Stomach (tissue), 9 donors: Measurements from ENCODE around the gene MLLT6. TPM values are rescaled to one million over a fixed set of nuclear protein-coding genes. Genes with fewer than 3 reads are reported as not detected.

Source experiments
- DNase-seq, 2 donors: peaks; one replicate each; pipeline versions ENCODE4 v3.0.0 to v3.0.0-alpha.2; 2013 to 2019
- H3K27ac ChIP-seq, 5 donors: fragments of 200-600 bp in 4 of 5; sonication (generic) in 4 of 5; one replicate each; pipeline ENCODE4 v1.5.1; 2013 to 2019; ENCODE audit warnings: mild to moderate bottlenecking in 1 of 5, moderate library complexity in 1 of 5
- H3K27me3 ChIP-seq, 3 donors: fragments of 200-600 bp; sonication (generic); one replicate each; pipeline ENCODE4 v1.5.1; 2017 to 2019; ENCODE audit warnings: mixed run types in 1 of 3
- H3K36me3 ChIP-seq, 4 donors: fragments of 200-600 bp; sonication (generic); 1 replicate in 3 of 4; 2 replicates in 1 of 4; pipeline ENCODE4 v1.5.1; 2016 to 2019
- H3K4me1 ChIP-seq, 4 donors: fragments of 200-600 bp; sonication (generic); one replicate each; pipeline ENCODE4 v1.5.1; 2016 to 2019
- H3K4me3 ChIP-seq, 4 donors: fragments of 200-600 bp; sonication (generic) in 3 of 4; one replicate each; pipeline ENCODE4 v1.5.1; 2016 to 2019; ENCODE audit warnings: mild to moderate bottlenecking in 1 of 4
- H3K9me3 ChIP-seq, 4 donors: fragments of 200-600 bp; sonication (generic); one replicate each; pipeline ENCODE4 v1.5.1; 2016 to 2019
- EP300 ChIP-seq: sonication (generic); formaldehyde crosslinking; IDR thresholded peaks from one replicate; pipeline ENCODE4 v1.6.1; 2017; ENCODE audit warnings: antibody characterized with exemption
- POLR2A ChIP-seq, 4 donors: fragments of 450-650 bp; IDR thresholded peaks; one replicate each; pipeline ENCODE4 v1.6.1; 2016; ENCODE audit warnings: antibody characterized with exemption in 4 of 4, control low read depth in 2 of 4, mild to moderate bottlenecking in 1 of 4, moderate library complexity in 1 of 4
- POLR2AphosphoS5 ChIP-seq, 3 donors: sonication (generic); formaldehyde crosslinking; IDR thresholded peaks; one replicate each; pipeline ENCODE4 v1.6.1; 2016; ENCODE audit warnings: antibody characterized with exemption in 3 of 3
- WGBS, 5 donors: extraction: QIAGEN DNeasy Blood & Tissue Kit in 3 of 5; methylation state at CpG; one replicate each; pipeline versions ENCODE4 v1.1.5 to v1.1.7; 2013 to 2018; 5-methylcytosine and 5-hydroxymethylcytosine counted together
- intact Hi-C: fragments of 100-400 bp; cut with DNase I; formaldehyde crosslinking; loops from one replicate; pipeline ENCODE4 v1.15.1; 2023; ENCODE audit warnings: low total_unique reads
- polyA plus RNA-seq, 3 donors: library from polyadenylated mRNA; stranded (reverse); fragments of 200-250 nt; gene quantifications; one replicate each; pipeline ENCODE4 v1.2.3, GENCODE V29; 2013
- total RNA-seq, 5 donors: library from RNA; depleted of rRNA; stranded (reverse); fragments of >200 nt; gene quantifications; one replicate each; pipeline versions ENCODE4 v1.1.0 to v1.2.3, GENCODE V29; 2014 to 2016
- TF ChIP-seq, protein P1 (sequence below), 7 experiments: fragments of 450-650 bp in 4 of 7; fragments of 200-600 bp in 3 of 7; sonication (generic) in 3 of 7; IDR thresholded peaks; one replicate each; pipeline ENCODE4 v1.5.1; 2016 to 2019; ENCODE audit warnings: antibody characterized with exemption in 7 of 7, control low read depth in 2 of 7, mild to moderate bottlenecking in 1 of 7
- donor health status: healthy with polysubstance abuse.
- donor health status: Bipolar disorder and iron deficiency.
- donor health status: healthy.

MLLT6 gene
- total and polyA plus RNA-seq, 8 donors = 26.0 to 312 (median 55.7) TPM

GRCh38 chr17:38740806-38741205 lies 35.7 kb downstream of the MLLT6 start:
- TF ChIP-seq POLR2A (IDR thresholded peaks at IDR 0.05) (no peak), POLR2AphosphoS5 (IDR thresholded peaks at IDR 0.05) (no peak), EP300 (no peak)
- TF ChIP-seq, protein P1, sequence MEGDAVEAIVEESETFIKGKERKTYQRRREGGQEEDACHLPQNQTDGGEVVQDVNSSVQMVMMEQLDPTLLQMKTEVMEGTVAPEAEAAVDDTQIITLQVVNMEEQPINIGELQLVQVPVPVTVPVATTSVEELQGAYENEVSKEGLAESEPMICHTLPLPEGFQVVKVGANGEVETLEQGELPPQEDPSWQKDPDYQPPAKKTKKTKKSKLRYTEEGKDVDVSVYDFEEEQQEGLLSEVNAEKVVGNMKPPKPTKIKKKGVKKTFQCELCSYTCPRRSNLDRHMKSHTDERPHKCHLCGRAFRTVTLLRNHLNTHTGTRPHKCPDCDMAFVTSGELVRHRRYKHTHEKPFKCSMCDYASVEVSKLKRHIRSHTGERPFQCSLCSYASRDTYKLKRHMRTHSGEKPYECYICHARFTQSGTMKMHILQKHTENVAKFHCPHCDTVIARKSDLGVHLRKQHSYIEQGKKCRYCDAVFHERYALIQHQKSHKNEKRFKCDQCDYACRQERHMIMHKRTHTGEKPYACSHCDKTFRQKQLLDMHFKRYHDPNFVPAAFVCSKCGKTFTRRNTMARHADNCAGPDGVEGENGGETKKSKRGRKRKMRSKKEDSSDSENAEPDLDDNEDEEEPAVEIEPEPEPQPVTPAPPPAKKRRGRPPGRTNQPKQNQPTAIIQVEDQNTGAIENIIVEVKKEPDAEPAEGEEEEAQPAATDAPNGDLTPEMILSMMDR (IDR thresholded peaks at IDR 0.05) = no peak
- peaks cover 0 to 45% (median 41%) of the 10 kb centered on the region in 4 donors for H3K36me3 ChIP-seq
- 62 to 81% (median 71%) methylated on average over 4 of the region's 4 CpGs for WGBS, 5 donors
- intact Hi-C loops = no loop called here
- DNase-seq = no peak
- peaks cover 33 to 58% (median 49%) of the 10 kb centered on the region in 4 donors for H3K4me1 ChIP-seq
- H3K9me3 ChIP-seq = no peaks in the 10 kb centered on the region
- no peak overlapping the region for H3K4me3 ChIP-seq
- peak overlapping the region in 4 of 5 donors; percentile 76 to 90 (median 82) for H3K27ac ChIP-seq
- no peaks in the 10 kb centered on the region for H3K27me3 ChIP-seq

DNA sequence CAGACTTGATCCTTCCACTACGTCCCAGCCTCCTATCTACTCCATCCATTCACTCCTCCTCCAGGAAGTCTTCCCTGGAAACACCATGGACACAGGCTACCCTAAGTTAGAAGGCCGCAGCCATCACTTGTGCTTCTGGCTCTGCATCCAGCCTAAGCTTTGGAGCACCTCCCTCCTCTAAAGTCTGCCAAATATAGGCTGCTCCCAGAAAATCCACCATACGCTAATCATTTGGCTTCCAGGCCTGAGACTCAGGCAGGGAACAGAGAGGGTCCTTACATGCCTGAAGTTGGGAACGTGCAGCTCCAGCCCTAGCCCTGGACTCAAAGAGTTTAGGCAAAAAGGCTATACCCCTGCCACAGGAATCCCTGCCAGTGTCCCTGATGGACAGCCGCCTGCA lies 36.4 kb downstream of the MLLT6 start:
- H3K36me3 ChIP-seq = peaks cover 0 to 38% (median 35%) of the 10 kb centered on the region in 4 donors
- intact Hi-C loops = no loop called here
- peaks cover 40 to 65% (median 55%) of the 10 kb centered on the region in 4 donors for H3K4me1 ChIP-seq
- no peak for TF ChIP-seq POLR2A (IDR thresholded peaks at IDR 0.05)
- TF ChIP-seq, protein P1 (IDR thresholded peaks at IDR 0.05) = no peak
- TF ChIP-seq POLR2AphosphoS5 (IDR thresholded peaks at IDR 0.05) = no peak
- TF ChIP-seq EP300 = no peak
- no peak overlapping the region for H3K4me3 ChIP-seq
- peak in 1 of 2 donors; percentile 62 for DNase-seq
- WGBS, 5 donors = 39 to 65% (median 57%) methylated on average over 5 of the region's 5 CpGs
- H3K27me3 ChIP-seq = peaks cover 0 to 2% (median 0%) of the 10 kb centered on the region in 3 donors
- H3K9me3 ChIP-seq = no peaks in the 10 kb centered on the region
- peak overlapping the region; percentile 76 to 90 (median 83) for H3K27ac ChIP-seq

DNA sequence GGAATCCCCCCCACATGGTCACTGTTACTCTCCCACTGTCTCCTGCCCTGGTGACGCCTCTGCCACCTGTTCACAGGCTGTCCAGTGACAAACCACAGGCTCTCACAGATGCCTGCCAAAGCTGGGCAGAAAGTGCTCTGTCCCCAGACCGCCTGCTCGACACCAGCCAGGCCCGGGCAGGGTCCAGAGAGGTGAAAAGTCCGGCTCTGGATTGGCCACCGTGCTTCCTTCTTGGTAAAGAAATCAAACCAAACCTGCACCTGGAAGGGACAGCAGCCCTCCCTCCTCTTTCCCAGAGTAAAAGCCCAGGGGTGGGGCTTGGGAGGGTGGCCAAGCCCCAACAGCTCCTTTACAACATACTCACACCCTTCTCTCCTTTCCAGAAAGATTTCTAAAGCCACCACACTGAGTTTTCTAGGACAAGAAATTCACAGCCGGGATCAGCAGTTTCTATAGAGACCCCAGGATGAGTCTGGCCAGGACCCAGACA lies 36.9 kb downstream of the MLLT6 start:
- Histone ChIP-seq H3K27me3 (peaks cover 0 to 7% (median 0%) of the 10 kb centered on the region in 3 donors), H3K36me3 (peaks cover 0 to 33% (median 30%) of the 10 kb centered on the region in 4 donors), H3K9me3 (no peaks in the 10 kb centered on the region), H3K4me3 (no peak overlapping the region), H3K27ac (peak overlapping the region; percentile 76 to 90 (median 83)), H3K4me1 (peaks cover 45 to 70% (median 60%) of the 10 kb centered on the region in 4 donors)
- DNase-seq = peak; percentile 83
- intact Hi-C loops = no loop called here
- WGBS, 5 donors = 18 to 34% (median 21%) methylated on average over 7 of the region's 7 CpGs
- TF ChIP-seq, protein P1 (IDR thresholded peaks at IDR 0.05) = no peak
- TF ChIP-seq POLR2AphosphoS5 (IDR thresholded peaks at IDR 0.05) (peak in 2 of 3 donors; percentile 3 to 37), EP300 (no peak)

- no peaks in the 10 kb centered on the region for H3K9me3 ChIP-seq
- H3K27me3 ChIP-seq = peaks cover 0 to 14% (median 2%) of the 10 kb centered on the region in 3 donors
- H3K4me1 ChIP-seq = peaks cover 51 to 77% (median 67%) of the 10 kb centered on the region in 4 donors
- DNase-seq = peak in 1 of 2 donors; percentile 96
- peaks cover 0 to 26% (median 25%) of the 10 kb centered on the region in 4 donors for H3K36me3 ChIP-seq
- TF ChIP-seq POLR2AphosphoS5 (IDR thresholded peaks at IDR 0.05) (peak; percentile 14 to 62 (median 41)), POLR2A (IDR thresholded peaks at IDR 0.05) (no peak), EP300 (no peak)
- TF ChIP-seq, protein P1 (IDR thresholded peaks at IDR 0.05) = no peak
- 34 to 42% (median 38%) methylated on average over 21 to 22 of the region's 22 CpGs for WGBS, 5 donors
- H3K27ac ChIP-seq = peak overlapping the region; percentile 76 to 90 (median 83)
- no peak overlapping the region for H3K4me3 ChIP-seq
- intact Hi-C loops = no loop called here
These were observed 37.6 kb downstream of the MLLT6 start for GRCh38 chr17:38742411-38743308.
